Endothelial cell of umbilical vein (primary cell): Measurements from ENCODE around the gene PROZ. TPM values are rescaled to one million over a fixed set of nuclear protein-coding genes. Genes with fewer than 3 reads are reported as not detected.

Experiments
- BruUV-seq: library from RNA; stranded (reverse); fragments of 400-500 nt; replicated peaks from 2 replicates; lab custom pipeline; 2021; lab: Mats Ljungman, UMichigan
- CTCF ChIA-PET: fragments of 300-600, 350-600 bp; sonication (Branson Sonifier 250); formaldehyde crosslinking; loops from one replicate; lab custom pipeline; 2021; ENCODE audit warnings: antibody characterized with exemption, inconsistent platforms; lab: Charles Lee
- POLR2A ChIA-PET: fragments of 300-600, 350-600 bp; sonication (Branson Sonifier 250); formaldehyde crosslinking; loops from one replicate; lab custom pipeline; 2021; ENCODE audit warnings: antibody characterized with exemption, inconsistent platforms; lab: Charles Lee
- DNase-seq: peaks from one replicate; pipeline ENCODE4 v3.0.0-alpha.2; 2011; ENCODE audit warnings: low read depth, low spot score
- FAIRE-seq: peaks from 2 replicates; lab custom pipeline; 2011; peaks lifted over from hg19 to GRCh38; lab: Jason Lieb, UNC
- H2AFZ ChIP-seq: 2 replicates; pipeline ENCODE4 v1.6.0; 2012; ENCODE audit warnings: low read depth, low read length, control low read depth, inconsistent platforms
- H3K27ac ChIP-seq: 2 replicates; pipeline ENCODE4 v1.5.1; 2011; ENCODE audit warnings: low read depth, mild to moderate bottlenecking, control low read depth, low read length, moderate library complexity; ENCODE audit not compliant: insufficient read depth
- H3K27me3 ChIP-seq, 2 experiments: 2 replicates each; pipeline versions ENCODE4 v1.6.0 to v1.6.1; 2011; ENCODE audit warnings: low read length in 2 of 2, mixed read lengths in 1 of 2; ENCODE audit not compliant: control insufficient read depth in 2 of 2, insufficient read depth in 2 of 2
- H3K36me3 ChIP-seq, 2 experiments: 2 replicates in 1 of 2; 3 replicates in 1 of 2; pipeline ENCODE4 v1.5.1; 2011; ENCODE audit warnings: low read length in 2 of 2, mild to moderate bottlenecking in 1 of 2, moderate library complexity in 1 of 2; ENCODE audit not compliant: control insufficient read depth in 2 of 2, insufficient read depth in 2 of 2; ENCODE audit errors: extremely low read depth in 1 of 2
- H3K4me1 ChIP-seq: 3 replicates; pipeline ENCODE4 v1.5.1; 2011; ENCODE audit warnings: mild to moderate bottlenecking, low read length; ENCODE audit not compliant: control insufficient read depth, insufficient read depth; ENCODE audit errors: extremely low read depth
- H3K4me2 ChIP-seq: 2 replicates; pipeline ENCODE4 v1.6.1; 2011; ENCODE audit warnings: low read length, control low read depth, mixed read lengths; ENCODE audit not compliant: insufficient read depth
- H3K4me3 ChIP-seq, 3 experiments: fragments of 200-600 bp in 1 of 3; sonication (generic), shearing (Covaris generic) in 1 of 3; replicated peaks in 1 of 3; 2 replicates each; pipeline ENCODE4 v1.5.1; 2011 to 2016; ENCODE audit warnings: control low read depth in 3 of 3, low read length in 3 of 3, mild to moderate bottlenecking in 2 of 3, inconsistent platforms in 1 of 3, low read depth in 1 of 3, moderate library complexity in 1 of 3; ENCODE audit not compliant: insufficient read depth in 1 of 3
- H3K79me2 ChIP-seq: 2 replicates; pipeline ENCODE4 v1.6.0; 2012; ENCODE audit warnings: low read length, inconsistent platforms; ENCODE audit not compliant: control insufficient read depth, insufficient read depth
- H3K9ac ChIP-seq: replicated peaks from 2 replicates; pipeline ENCODE3; 2011; ENCODE audit warnings: low read length, control low read depth; ENCODE audit not compliant: insufficient read depth; ENCODE audit errors: extremely low read depth
- H3K9me1 ChIP-seq: replicated peaks from 3 replicates; pipeline ENCODE4 v1.6.0; 2011; ENCODE audit warnings: mild to moderate bottlenecking, low read length; ENCODE audit not compliant: control insufficient read depth, insufficient read depth; ENCODE audit errors: extremely low read depth
- H3K9me3 ChIP-seq: replicated peaks from 2 replicates; pipeline ENCODE4 v1.5.1; 2012; ENCODE audit warnings: low read length, inconsistent platforms; ENCODE audit not compliant: control insufficient read depth, insufficient read depth
- H4K20me1 ChIP-seq: replicated peaks from 2 replicates; pipeline ENCODE3; 2011; ENCODE audit warnings: mild to moderate bottlenecking, low read length; ENCODE audit not compliant: control insufficient read depth, insufficient read depth; ENCODE audit errors: extremely low read depth
- CTCF ChIP-seq, 2 donors: IDR thresholded peaks; 1 replicate in 1 of 2; 2 replicates in 1 of 2; pipeline ENCODE4 v1.5.1; 2011; ENCODE audit warnings: low read length in 2 of 2, mild to moderate bottlenecking in 2 of 2, moderate library complexity in 2 of 2, control low read depth in 1 of 2, inconsistent platforms in 1 of 2, low read depth in 1 of 2; ENCODE audit not compliant: insufficient read depth in 1 of 2; ENCODE audit errors: extremely low read depth in 1 of 2
- EZH2 ChIP-seq: IDR thresholded peaks from 2 replicates; pipeline ENCODE4 v1.6.1; 2012; ENCODE audit warnings: borderline replicate concordance, low read depth, mild to moderate bottlenecking, moderate library complexity, low read length, inconsistent platforms; ENCODE audit not compliant: severe bottlenecking
- FOS ChIP-seq: IDR thresholded peaks from 2 replicates; pipeline ENCODE4 v1.6.1; 2011; ENCODE audit warnings: mild to moderate bottlenecking, low read length, moderate library complexity, borderline replicate concordance; ENCODE audit not compliant: insufficient read depth
- GATA2 ChIP-seq: IDR thresholded peaks from 2 replicates; pipeline ENCODE4 v1.7.0; 2011; ENCODE audit warnings: low read depth, mild to moderate bottlenecking, moderate library complexity, mixed read lengths, low read length; ENCODE audit not compliant: insufficient read length, insufficient read depth
- JUN ChIP-seq: IDR thresholded peaks from 2 replicates; pipeline ENCODE4 v1.6.1; 2011; ENCODE audit warnings: borderline replicate concordance, low read depth; ENCODE audit not compliant: insufficient read length, insufficient read depth
- MAX ChIP-seq: IDR thresholded peaks from 2 replicates; pipeline ENCODE4 v1.6.1; 2011; ENCODE audit not compliant: insufficient read depth, insufficient read length
- MYC ChIP-seq: IDR thresholded peaks from one replicate; pipeline ENCODE4 v1.6.1; 2011; ENCODE audit warnings: mild to moderate bottlenecking, low read depth, low read length
- POLR2A ChIP-seq: IDR thresholded peaks from 2 replicates; pipeline ENCODE4 v1.6.1; 2012; ENCODE audit warnings: low read depth, mild to moderate bottlenecking, control low read depth, low read length
- POLR2AphosphoS5 ChIP-seq: IDR thresholded peaks from 2 replicates; pipeline ENCODE4 v1.6.1; 2012; ENCODE audit warnings: low read depth, mild to moderate bottlenecking, control low read depth, low read length, moderate library complexity; ENCODE audit not compliant: insufficient read depth
- dilution Hi-C: fragments of 300-500 bp; cut with MboI; formaldehyde crosslinking; loops from one replicate; pipeline ENCODE4 v1.15.0; 2019; ENCODE audit warnings: low sequenced_read_pairs; ENCODE audit not compliant: extremely low pct_ligation_motif_present
- intact Hi-C: fragments of 100-400 bp; cut with micrococcal nuclease; formaldehyde crosslinking; loops from one replicate; pipeline ENCODE4 v1.10.0; 2022
- polyA plus RNA-seq, 4 experiments: library from polyadenylated mRNA; depleted of rRNA in 3 of 4; stranded (reverse) in 3 of 4; unstranded in 1 of 4; fragments of >200 nt; gene quantifications; 2 replicates each; pipeline versions ENCODE4 v1.2.1 to v1.2.3, GENCODE V29; 2011 to 2012; ENCODE audit warnings: missing spikeins in 1 of 4
- total RNA-seq: library from RNA; stranded (reverse); gene quantifications from 2 replicates; pipeline ENCODE4 v1.2.3, GENCODE V29; 2021

Gene PROZ
- total and polyA plus RNA-seq, 2 donors (not counting 3 experiments of a cell fraction or from before 2014, with no cell fraction given), result not detected

GRCh38 chr13:113211774-113212173, 53.3 kb downstream of the PROZ start:
- dilution Hi-C loops, result no loop called here
- Histone ChIP-seq H3K9me1 (no peaks in the 10 kb centered on the region), H4K20me1 (peaks cover 2% of the 10 kb centered on the region), H3K9me3 (no peaks in the 10 kb centered on the region), H3K4me3 (no peak overlapping the region), H3K9ac (no peak overlapping the region), H3K27me3 (no peaks in the 10 kb centered on the region), H3K27ac (no peak overlapping the region), H3K4me1 (peaks cover 20% of the 10 kb centered on the region), H3K4me2 (no peak overlapping the region), H3K36me3 (peaks cover 0 to 2% of the 10 kb centered on the region in 2 experiments), H3K79me2 (peaks cover 87% of the 10 kb centered on the region), H2AFZ (no peak overlapping the region)
- intact Hi-C loops, result no loop called here
- TF ChIP-seq POLR2AphosphoS5 (no peak), POLR2A (no peak), MYC (no peak), MAX (no peak), EZH2 (no peak), CTCF (IDR thresholded peaks at IDR 0.05; ENCODE audit: extremely low read depth in 1 of 2, insufficient read depth in 1 of 2, low read depth in 1 of 2, low read length in 2 of 2) (no peak), FOS (no peak), JUN (no peak), GATA2 (no peak)
- BruUV-seq, result no TSS peak
- CTCF ChIA-PET, result no interaction called here
- POLR2A ChIA-PET, result no interaction called here
- DNase-seq, result no peak
- FAIRE-seq, result no peak
